ENCODE data around the gene C1orf167.
A peak's percentile ranks its signal among the peaks of the same experiment; 100 is the strongest.

Gene C1orf167

GRCh38 chr1:11766429-11766776, 4.4 kb downstream of the C1orf167 start:
- no peak for DNase-seq

DNA sequence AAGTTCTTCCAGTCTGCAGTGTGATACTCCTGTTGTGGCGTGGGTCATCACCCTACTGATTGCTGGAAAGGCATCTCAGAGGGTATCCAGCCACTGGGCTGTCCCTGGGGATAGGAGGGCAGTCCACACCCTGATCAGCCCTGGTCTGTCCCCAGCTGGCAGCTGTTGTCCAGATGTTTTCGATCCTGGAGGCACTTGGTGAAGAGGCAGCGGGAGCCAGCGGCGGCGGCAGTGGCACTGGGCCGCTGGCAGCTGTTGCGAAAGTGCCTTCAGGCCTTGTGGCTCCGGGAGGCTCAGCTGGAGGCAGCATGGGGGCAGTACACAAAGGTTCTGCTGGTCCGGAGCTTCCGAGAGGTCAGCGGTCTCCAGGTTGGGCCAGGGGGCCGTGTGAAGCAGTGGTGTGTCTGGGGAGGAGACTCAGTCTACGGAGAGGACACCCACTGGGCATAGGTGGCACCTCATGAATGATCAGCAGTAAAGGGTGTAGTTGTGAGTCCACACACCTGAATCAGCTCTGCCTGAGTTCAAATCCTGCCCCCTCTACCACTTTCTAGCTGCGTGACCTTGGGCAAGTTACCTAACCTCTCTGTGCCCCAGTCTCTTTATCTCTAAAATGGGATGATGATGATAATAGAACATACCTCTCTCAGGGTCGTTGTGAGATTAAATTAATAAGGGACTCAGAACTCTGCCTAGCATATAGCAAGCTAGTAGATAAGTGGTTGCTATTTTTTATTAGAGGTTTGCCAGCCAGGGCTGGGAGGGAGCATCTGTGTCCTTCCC, 6.1 kb downstream of the C1orf167 start:
- DNase-seq = no peak

DNA sequence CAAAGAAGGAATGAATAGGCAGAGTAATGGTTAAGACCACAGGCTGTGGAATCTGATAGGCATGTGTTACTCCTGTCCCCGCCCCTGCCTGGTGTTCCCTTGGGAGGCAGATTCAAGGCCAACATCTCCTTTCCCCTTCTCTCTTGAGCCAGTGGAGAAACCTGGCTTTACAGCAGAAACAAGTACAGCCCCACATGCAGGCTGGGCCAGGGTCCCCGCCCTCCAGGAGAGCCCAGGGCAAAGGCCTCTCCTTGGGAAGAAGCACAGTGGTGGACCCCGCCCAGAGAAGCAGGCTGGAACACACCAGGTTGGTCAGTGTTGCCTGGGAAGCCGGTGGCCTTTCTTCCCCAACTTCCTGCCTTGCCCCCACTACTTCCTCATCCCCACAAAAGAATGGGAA, 6.8 kb downstream of the C1orf167 start:
- DNase-seq = no peak

DNA sequence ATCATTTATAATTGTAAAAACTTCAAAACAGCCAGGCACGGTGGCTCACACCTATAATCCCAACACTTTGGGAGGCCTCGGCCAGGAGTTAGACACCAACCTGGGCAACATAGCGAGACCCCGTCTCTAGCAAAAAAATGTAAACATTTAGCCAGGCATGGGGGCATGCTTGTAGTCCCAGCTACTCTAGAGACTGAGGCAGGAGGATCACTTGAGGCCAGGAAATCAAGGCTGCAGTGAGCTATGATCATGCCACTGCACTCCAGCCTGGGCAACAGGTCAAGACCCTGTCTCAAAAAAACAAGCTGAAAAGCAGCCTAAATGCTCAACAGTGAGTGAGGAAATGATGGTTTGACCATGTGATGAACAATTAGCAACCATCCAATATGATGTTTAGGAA, 7.3 kb downstream of the C1orf167 start:
- DNase-seq = no peak

- DNase-seq = no peak
Observed at GRCh38 chr1:11770011-11770410, 8.0 kb downstream of the C1orf167 start.

GRCh38 chr1:11771481-11772043, 9.6 kb downstream of the C1orf167 start:
- no peak for DNase-seq

DNA sequence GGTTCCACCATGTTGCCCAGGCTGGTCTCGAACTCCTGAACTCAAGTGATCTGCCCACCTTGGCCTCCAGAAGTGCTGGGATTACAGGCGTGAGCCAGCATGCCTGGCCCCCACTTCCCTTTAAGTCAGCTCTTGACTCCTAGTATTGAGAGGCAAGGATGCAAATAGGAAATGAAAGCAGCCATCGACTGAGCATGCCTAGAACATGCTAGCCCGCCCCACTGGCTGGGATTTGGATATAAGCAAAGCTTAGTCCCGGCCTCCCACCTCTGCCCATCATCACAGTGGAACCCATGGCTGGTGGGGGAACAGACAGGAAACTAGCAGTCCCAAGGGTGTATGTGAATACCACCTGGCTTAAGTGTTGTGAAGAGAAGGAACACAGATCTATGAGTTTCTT, 10.5 kb downstream of the C1orf167 start:
- no peak for DNase-seq

DNA sequence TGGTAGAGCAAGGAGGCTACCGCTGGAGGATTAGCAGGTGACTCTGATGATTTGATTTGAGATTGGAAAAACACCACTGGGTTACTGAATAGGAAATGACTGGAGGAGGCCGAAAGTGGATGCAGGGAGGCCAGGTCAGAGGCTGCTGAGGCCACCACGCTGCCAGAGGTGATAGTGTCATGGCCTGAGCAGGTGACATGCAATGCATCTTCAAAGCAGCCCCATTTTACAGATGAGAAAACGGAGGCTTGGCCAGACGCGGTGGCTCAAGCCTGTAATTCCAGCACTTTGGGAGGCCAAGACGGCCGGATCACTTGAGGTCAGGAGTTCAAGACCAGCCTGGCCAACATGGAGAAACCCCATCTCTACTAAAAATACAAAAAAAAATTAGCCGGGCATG, 12.8 kb downstream of the C1orf167 start:
- DNase-seq = no peak

- DNase-seq = peak; percentile 31
Observed at GRCh38 chr1:11777658-11778322, 15.8 kb downstream of the C1orf167 start.

DNA sequence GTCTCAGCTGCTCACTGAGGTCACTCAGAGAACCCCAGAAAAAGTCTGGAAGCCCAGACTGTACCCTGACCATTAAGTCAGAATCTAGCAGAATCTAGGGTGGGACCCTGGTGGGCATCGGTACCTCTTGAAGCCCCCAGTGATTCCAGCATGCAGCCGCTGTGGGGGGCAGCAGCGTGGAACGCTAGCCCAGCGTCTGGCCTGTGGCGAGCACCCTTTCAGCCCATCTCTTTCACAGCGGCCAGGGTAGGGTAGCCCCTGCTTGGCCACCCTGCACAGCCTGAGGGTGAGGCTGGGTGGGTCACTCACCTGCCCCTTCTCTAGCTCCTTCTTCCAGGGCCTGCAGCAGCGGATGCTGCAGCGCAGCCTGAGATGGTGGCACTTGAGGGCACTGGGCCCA, 16.3 kb downstream of the C1orf167 start:
- no peak for DNase-seq

GRCh38 chr1:11778844-11779623, 17.0 kb downstream of the C1orf167 start:
- no peak for DNase-seq

DNA sequence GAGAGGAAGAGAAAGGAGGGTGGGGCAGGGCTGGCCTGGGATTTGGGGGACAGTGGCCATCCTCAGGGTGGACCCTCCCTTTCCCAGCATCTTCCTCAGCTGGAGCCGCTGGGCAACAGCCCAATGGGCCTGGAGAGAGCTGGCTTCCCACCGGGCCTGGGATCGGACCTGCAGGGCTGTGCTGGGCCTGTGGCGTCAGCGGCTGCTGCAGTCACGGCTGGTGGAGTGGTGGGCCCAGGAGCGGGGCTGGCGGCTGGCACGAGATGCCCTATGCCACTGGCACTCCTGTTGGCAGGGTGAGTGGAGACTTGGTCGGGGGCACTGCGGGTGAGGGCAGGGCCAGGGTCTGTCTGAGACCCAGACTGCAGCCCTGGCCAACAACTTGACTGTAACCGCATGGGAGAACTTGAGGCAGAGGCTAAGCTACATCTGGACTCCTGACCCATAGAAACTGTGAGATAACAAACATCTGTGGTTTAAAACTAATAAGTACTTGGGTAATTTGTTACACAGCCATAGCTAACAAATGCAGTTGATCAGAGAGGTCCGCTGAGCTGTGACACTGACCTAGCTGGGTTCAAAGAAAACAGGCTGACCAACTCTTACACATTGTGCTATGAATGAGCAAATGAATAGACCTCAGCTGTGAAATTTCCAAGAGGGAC, 17.9 kb downstream of the C1orf167 start:
- no peak for DNase-seq

DNA sequence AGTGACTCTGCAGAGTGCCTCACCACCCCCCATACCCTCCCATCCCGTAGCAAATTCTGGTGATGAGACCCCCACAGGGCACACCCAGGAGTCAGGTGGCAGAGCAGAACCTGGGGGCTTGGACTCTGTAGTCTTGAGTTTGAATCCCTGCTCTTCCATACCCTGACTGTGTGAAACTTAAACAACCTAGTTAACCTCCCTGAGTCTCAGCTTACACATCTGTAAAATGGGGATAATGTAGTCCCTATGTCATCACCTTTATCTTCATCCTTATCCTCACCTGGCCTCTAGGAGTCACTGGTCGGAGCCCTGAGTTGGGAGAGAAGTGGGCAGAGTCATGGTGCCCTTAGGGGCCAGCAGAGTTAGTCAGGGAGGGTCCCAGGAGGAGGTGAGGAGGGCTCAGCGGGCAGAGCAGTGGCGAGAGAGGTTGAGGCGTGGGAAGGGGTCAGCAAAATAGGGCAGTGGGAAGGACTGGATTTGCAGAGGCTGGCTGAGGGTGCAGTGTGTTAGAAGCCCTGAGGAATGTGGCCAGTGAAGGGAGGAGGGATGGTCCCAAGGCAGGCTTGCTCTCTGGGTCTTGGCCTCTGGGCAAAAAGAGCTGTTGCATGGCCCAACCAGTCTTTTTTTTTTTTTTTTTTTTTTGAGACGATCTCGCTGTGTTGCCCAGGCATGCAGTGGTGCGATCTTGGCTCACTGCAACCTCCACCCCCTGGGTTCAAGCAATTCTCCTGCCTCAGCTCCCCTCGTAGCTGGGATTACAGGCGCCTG, 18.6 kb downstream of the C1orf167 start:
- DNase-seq = no peak

DNA sequence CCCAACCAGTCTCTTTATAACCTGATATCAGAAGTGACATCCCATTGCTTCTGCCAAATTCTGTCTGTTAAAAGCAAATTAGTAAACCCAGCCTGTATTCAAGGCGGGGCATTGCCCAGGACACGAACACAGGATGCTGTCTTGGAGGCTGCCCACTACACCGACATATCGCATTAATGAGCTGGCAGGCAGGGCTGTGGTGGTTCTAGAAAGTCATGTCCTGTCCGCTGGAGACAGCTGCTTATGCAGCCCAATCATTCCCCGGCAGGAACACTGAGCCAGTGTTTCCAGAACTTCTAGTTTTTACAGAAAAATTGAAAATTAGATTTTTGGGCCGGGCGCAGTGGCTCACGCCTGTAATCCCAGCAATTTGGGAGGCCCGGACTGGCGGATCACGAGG, 19.3 kb downstream of the C1orf167 start:
- DNase-seq = no peak

- DNase-seq = no peak
Observed at GRCh38 chr1:11782127-11782708, 20.2 kb downstream of the C1orf167 start.

DNA sequence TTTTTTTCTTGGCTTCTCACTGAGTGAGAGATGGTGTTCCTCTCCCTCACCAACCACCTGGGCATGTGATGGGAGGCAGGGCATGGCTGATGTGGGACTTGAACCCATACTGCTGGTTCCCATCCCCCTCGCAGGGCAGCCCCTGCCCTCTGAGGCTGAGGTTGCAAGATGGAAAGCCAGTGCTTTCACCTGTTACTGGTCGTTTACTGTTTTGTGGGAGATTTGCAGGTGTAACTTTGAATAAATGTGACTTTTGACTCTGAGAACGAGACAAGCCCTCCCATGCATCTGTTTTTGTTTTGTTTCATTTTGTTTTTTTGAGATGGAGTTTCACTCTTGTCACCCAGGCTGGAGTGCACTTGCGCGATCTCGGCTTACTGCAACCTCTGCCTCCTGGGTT, 21.6 kb downstream of the C1orf167 start:
- DNase-seq = no peak

- DNase-seq = no peak
Observed at GRCh38 chr1:11784256-11784992, 22.4 kb downstream of the C1orf167 start.

DNA sequence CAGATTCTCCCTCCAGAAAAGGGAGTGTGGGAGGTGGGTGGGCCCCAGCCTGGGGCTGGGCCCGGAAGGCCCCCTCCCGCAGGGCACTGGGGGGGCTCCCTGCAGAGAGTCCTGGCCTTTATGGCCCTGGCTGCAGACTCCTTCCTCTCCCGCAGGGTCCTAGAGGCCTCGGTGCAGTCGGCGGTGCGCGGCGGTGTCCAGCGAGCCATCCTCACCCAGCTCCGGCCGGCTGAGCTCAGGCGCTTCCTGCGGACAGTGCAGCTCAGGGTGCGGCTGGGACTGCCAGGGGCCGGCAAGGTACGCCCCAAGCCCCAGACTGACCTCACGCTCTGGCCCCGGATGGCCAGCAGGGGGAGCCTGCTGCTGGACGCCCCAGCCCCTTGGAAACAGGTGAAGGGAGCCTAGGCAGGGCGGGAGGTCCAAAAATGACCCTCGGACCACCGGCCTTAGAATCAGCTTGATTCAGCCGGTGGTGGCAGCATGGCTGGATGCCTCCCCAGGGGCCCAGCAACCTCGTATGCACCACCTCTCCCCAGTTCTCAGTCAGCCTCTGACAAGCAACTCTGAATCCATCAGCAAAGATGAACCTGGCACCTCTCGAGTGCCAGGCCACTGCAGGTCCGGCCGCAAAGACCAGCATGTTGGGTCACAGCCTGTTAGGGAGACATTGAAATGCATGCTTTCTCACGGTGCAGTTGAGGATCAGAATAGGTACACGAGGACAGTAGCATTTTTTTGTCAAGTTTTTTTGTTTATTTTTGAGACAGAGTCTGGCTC, 23.2 kb downstream of the C1orf167 start:
- DNase-seq = peak; percentile 62

DNA sequence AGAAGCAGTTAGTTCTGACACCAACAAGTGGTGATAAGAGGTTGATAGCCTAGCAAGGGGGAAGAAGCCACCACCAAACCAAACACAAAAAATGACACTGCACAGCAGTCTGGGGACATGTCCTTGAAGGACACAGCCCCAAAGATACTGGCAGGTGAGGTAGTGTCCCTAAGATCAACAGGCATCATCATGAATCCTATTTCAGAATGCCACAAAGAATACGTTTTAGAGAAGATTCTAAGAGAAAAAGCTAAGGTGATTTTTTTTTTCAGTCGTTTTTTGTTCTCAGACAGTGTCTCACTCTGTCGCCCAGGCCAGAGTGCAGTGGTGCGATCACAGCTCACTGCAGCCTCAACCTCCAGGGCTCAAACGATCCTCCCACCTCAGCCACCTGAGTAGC, 24.2 kb downstream of the C1orf167 start:
- no peak for DNase-seq

- DNase-seq = no peak
Observed at GRCh38 chr1:11787251-11787803, 25.3 kb downstream of the C1orf167 start.

Data from hematopoietic multipotent progenitor cell treated with erythropoietin and hydrocortisone succinate and interleukin-3 and kit ligand, for 6 days (in vitro differentiated cells).